ENCODE data around the gene MUSK. TPM values are rescaled to one million over a fixed set of nuclear protein-coding genes. Genes with fewer than 3 reads are reported as not detected.

The MUSK gene
- total RNA-seq, 1 experiment from 2014 or later, result not detected

GRCh38 chr9:110835404-110835803, 166.8 kb downstream of the MUSK start:
- no peak for DNase-seq (ENCODE audit: low spot score)
- in situ Hi-C loops (cut with HindIII; ENCODE audit: low sequenced_read_pairs), result no loop called here

- no peak for DNase-seq (ENCODE audit: low spot score)
- in situ Hi-C loops (cut with HindIII; ENCODE audit: low sequenced_read_pairs), result no loop called here
Measured at GRCh38 chr9:110835859-110836271, 167.3 kb downstream of the MUSK start.

- in situ Hi-C loops (cut with HindIII; ENCODE audit: low sequenced_read_pairs), result no loop called here
Measured at GRCh38 chr9:110837401-110838005, 168.9 kb downstream of the MUSK start.

GRCh38 chr9:110842169-110842568, 173.6 kb downstream of the MUSK start:
- in situ Hi-C loops (cut with HindIII; ENCODE audit: low sequenced_read_pairs), result no loop called here
- DNase-seq (ENCODE audit: low spot score), result no peak

More at GRCh38 chr9:110837401-110838005, 168.9 kb downstream of the MUSK start:
- DNase-seq (ENCODE audit: low spot score), result no peak

- no peak for DNase-seq (ENCODE audit: low spot score)
- in situ Hi-C loops (cut with HindIII; ENCODE audit: low sequenced_read_pairs), result no loop called here
Measured at GRCh38 chr9:110842986-110843385, 174.4 kb downstream of the MUSK start.

- in situ Hi-C loops (cut with HindIII; ENCODE audit: low sequenced_read_pairs), result no loop called here
- DNase-seq (ENCODE audit: low spot score), result no peak
Measured at GRCh38 chr9:110844121-110844520, 175.5 kb downstream of the MUSK start.

GRCh38 chr9:110846215-110846614, 177.6 kb downstream of the MUSK start:
- DNase-seq (ENCODE audit: low spot score), result no peak
- in situ Hi-C loops (cut with HindIII; ENCODE audit: low sequenced_read_pairs), result no loop called here

- in situ Hi-C loops (cut with HindIII; ENCODE audit: low sequenced_read_pairs), result no loop called here
- no peak for DNase-seq (ENCODE audit: low spot score)
Measured at GRCh38 chr9:110847671-110848070, 179.1 kb downstream of the MUSK start.

GRCh38 chr9:110850401-110851135, 182.0 kb downstream of the MUSK start:
- no peak for DNase-seq (ENCODE audit: low spot score)
- in situ Hi-C loops (cut with HindIII; ENCODE audit: low sequenced_read_pairs), result no loop called here

Other genes starting within 250 kb of the MUSK start
- not detected in 2 replicates for gene SVEP1, start 89.0 kb upstream of the MUSK start, total RNA-seq (2014; rRNA removed; shearing (Covaris generic))

All from G401 (cell line).